Endothelial cell of umbilical vein (primary cell): Measurements from ENCODE around the gene PHF3. TPM values are rescaled to one million over a fixed set of nuclear protein-coding genes. Genes with fewer than 3 reads are reported as not detected.

Experiments used
- BruUV-seq: library from RNA; stranded (reverse); fragments of 400-500 nt; replicated peaks from 2 replicates; lab custom pipeline; 2021; lab: Mats Ljungman, UMichigan
- CTCF ChIA-PET: fragments of 300-600, 350-600 bp; sonication (Branson Sonifier 250); formaldehyde crosslinking; loops from one replicate; lab custom pipeline; 2021; ENCODE audit warnings: antibody characterized with exemption, inconsistent platforms; lab: Charles Lee
- POLR2A ChIA-PET: fragments of 300-600, 350-600 bp; sonication (Branson Sonifier 250); formaldehyde crosslinking; loops from one replicate; lab custom pipeline; 2021; ENCODE audit warnings: antibody characterized with exemption, inconsistent platforms; lab: Charles Lee
- DNase-seq: peaks from one replicate; pipeline ENCODE4 v3.0.0-alpha.2; 2011; ENCODE audit warnings: low read depth, low spot score
- FAIRE-seq: peaks from 2 replicates; lab custom pipeline; 2011; peaks lifted over from hg19 to GRCh38; lab: Jason Lieb, UNC
- H2AFZ ChIP-seq: 2 replicates; pipeline ENCODE4 v1.6.0; 2012; ENCODE audit warnings: low read depth, low read length, control low read depth, inconsistent platforms
- H3K27ac ChIP-seq: 2 replicates; pipeline ENCODE4 v1.5.1; 2011; ENCODE audit warnings: low read depth, mild to moderate bottlenecking, control low read depth, low read length, moderate library complexity; ENCODE audit not compliant: insufficient read depth
- H3K27me3 ChIP-seq, 2 experiments: 2 replicates each; pipeline versions ENCODE4 v1.6.0 to v1.6.1; 2011; ENCODE audit warnings: low read length in 2 of 2, mixed read lengths in 1 of 2; ENCODE audit not compliant: control insufficient read depth in 2 of 2, insufficient read depth in 2 of 2
- H3K36me3 ChIP-seq, 2 experiments: 2 replicates in 1 of 2; 3 replicates in 1 of 2; pipeline ENCODE4 v1.5.1; 2011; ENCODE audit warnings: low read length in 2 of 2, mild to moderate bottlenecking in 1 of 2, moderate library complexity in 1 of 2; ENCODE audit not compliant: control insufficient read depth in 2 of 2, insufficient read depth in 2 of 2; ENCODE audit errors: extremely low read depth in 1 of 2
- H3K4me1 ChIP-seq: 3 replicates; pipeline ENCODE4 v1.5.1; 2011; ENCODE audit warnings: mild to moderate bottlenecking, low read length; ENCODE audit not compliant: control insufficient read depth, insufficient read depth; ENCODE audit errors: extremely low read depth
- H3K4me2 ChIP-seq: 2 replicates; pipeline ENCODE4 v1.6.1; 2011; ENCODE audit warnings: low read length, control low read depth, mixed read lengths; ENCODE audit not compliant: insufficient read depth
- H3K4me3 ChIP-seq, 3 experiments: fragments of 200-600 bp in 1 of 3; sonication (generic), shearing (Covaris generic) in 1 of 3; replicated peaks in 1 of 3; 2 replicates each; pipeline ENCODE4 v1.5.1; 2011 to 2016; ENCODE audit warnings: control low read depth in 3 of 3, low read length in 3 of 3, mild to moderate bottlenecking in 2 of 3, inconsistent platforms in 1 of 3, low read depth in 1 of 3, moderate library complexity in 1 of 3; ENCODE audit not compliant: insufficient read depth in 1 of 3
- H3K79me2 ChIP-seq: 2 replicates; pipeline ENCODE4 v1.6.0; 2012; ENCODE audit warnings: low read length, inconsistent platforms; ENCODE audit not compliant: control insufficient read depth, insufficient read depth
- H3K9ac ChIP-seq: replicated peaks from 2 replicates; pipeline ENCODE3; 2011; ENCODE audit warnings: low read length, control low read depth; ENCODE audit not compliant: insufficient read depth; ENCODE audit errors: extremely low read depth
- H3K9me1 ChIP-seq: replicated peaks from 3 replicates; pipeline ENCODE4 v1.6.0; 2011; ENCODE audit warnings: mild to moderate bottlenecking, low read length; ENCODE audit not compliant: control insufficient read depth, insufficient read depth; ENCODE audit errors: extremely low read depth
- H3K9me3 ChIP-seq: replicated peaks from 2 replicates; pipeline ENCODE4 v1.5.1; 2012; ENCODE audit warnings: low read length, inconsistent platforms; ENCODE audit not compliant: control insufficient read depth, insufficient read depth
- H4K20me1 ChIP-seq: replicated peaks from 2 replicates; pipeline ENCODE3; 2011; ENCODE audit warnings: mild to moderate bottlenecking, low read length; ENCODE audit not compliant: control insufficient read depth, insufficient read depth; ENCODE audit errors: extremely low read depth
- CTCF ChIP-seq, 2 donors: IDR thresholded peaks; 1 replicate in 1 of 2; 2 replicates in 1 of 2; pipeline ENCODE4 v1.5.1; 2011; ENCODE audit warnings: low read length in 2 of 2, mild to moderate bottlenecking in 2 of 2, moderate library complexity in 2 of 2, control low read depth in 1 of 2, inconsistent platforms in 1 of 2, low read depth in 1 of 2; ENCODE audit not compliant: insufficient read depth in 1 of 2; ENCODE audit errors: extremely low read depth in 1 of 2
- EZH2 ChIP-seq: IDR thresholded peaks from 2 replicates; pipeline ENCODE4 v1.6.1; 2012; ENCODE audit warnings: borderline replicate concordance, low read depth, mild to moderate bottlenecking, moderate library complexity, low read length, inconsistent platforms; ENCODE audit not compliant: severe bottlenecking
- FOS ChIP-seq: IDR thresholded peaks from 2 replicates; pipeline ENCODE4 v1.6.1; 2011; ENCODE audit warnings: mild to moderate bottlenecking, low read length, moderate library complexity, borderline replicate concordance; ENCODE audit not compliant: insufficient read depth
- GATA2 ChIP-seq: IDR thresholded peaks from 2 replicates; pipeline ENCODE4 v1.7.0; 2011; ENCODE audit warnings: low read depth, mild to moderate bottlenecking, moderate library complexity, mixed read lengths, low read length; ENCODE audit not compliant: insufficient read length, insufficient read depth
- JUN ChIP-seq: IDR thresholded peaks from 2 replicates; pipeline ENCODE4 v1.6.1; 2011; ENCODE audit warnings: borderline replicate concordance, low read depth; ENCODE audit not compliant: insufficient read length, insufficient read depth
- MYC ChIP-seq: IDR thresholded peaks from one replicate; pipeline ENCODE4 v1.6.1; 2011; ENCODE audit warnings: mild to moderate bottlenecking, low read depth, low read length
- POLR2A ChIP-seq: IDR thresholded peaks from 2 replicates; pipeline ENCODE4 v1.6.1; 2012; ENCODE audit warnings: low read depth, mild to moderate bottlenecking, control low read depth, low read length
- POLR2AphosphoS5 ChIP-seq: IDR thresholded peaks from 2 replicates; pipeline ENCODE4 v1.6.1; 2012; ENCODE audit warnings: low read depth, mild to moderate bottlenecking, control low read depth, low read length, moderate library complexity; ENCODE audit not compliant: insufficient read depth
- dilution Hi-C: fragments of 300-500 bp; cut with MboI; formaldehyde crosslinking; loops from one replicate; pipeline ENCODE4 v1.15.0; 2019; ENCODE audit warnings: low sequenced_read_pairs; ENCODE audit not compliant: extremely low pct_ligation_motif_present
- intact Hi-C: fragments of 100-400 bp; cut with micrococcal nuclease; formaldehyde crosslinking; loops from one replicate; pipeline ENCODE4 v1.10.0; 2022
- polyA plus RNA-seq, 4 experiments: library from polyadenylated mRNA; depleted of rRNA in 3 of 4; stranded (reverse) in 3 of 4; unstranded in 1 of 4; fragments of >200 nt; gene quantifications; 2 replicates each; pipeline versions ENCODE4 v1.2.1 to v1.2.3, GENCODE V29; 2011 to 2012; ENCODE audit warnings: missing spikeins in 1 of 4
- total RNA-seq: library from RNA; stranded (reverse); gene quantifications from 2 replicates; pipeline ENCODE4 v1.2.3, GENCODE V29; 2021
- TF ChIP-seq, protein P1 (sequence below): IDR thresholded peaks from 2 replicates; pipeline ENCODE4 v1.6.1; 2011; ENCODE audit not compliant: insufficient read depth, insufficient read length

The PHF3 gene
- total and polyA plus RNA-seq, 2 donors (not counting 3 experiments of a cell fraction or from before 2014, with no cell fraction given), result 4.6 to 29.6 TPM

DNA sequence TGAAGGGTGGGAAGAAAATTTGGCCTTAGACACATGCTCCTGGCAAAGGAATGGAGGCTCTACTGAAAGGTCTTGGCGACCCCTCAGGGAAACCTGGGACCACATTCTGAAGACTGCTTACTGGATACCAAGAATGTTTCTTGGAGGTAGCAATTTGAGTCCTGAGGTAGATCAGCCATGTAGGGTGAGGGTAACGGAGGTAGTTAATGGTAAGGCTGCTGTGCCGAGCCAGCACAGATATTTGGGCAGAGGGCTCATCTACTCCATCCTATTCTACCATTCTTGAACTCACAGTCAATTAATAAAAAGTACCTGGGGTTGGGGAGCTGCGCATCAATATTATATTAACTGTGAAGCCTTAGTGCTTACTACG, 401 bp upstream of the PHF3 start:
- peaks cover 7% of the 10 kb centered on the region for H4K20me1 ChIP-seq
- no peak for DNase-seq
- peak overlapping the region; percentile 24 to 96 (median 75) for H3K4me3 ChIP-seq
- no peaks in the 10 kb centered on the region for H3K9me1 ChIP-seq
- H3K27me3 ChIP-seq, result peaks cover 12 to 17% of the 10 kb centered on the region in 2 experiments
- TSS peak; percentile 28 for BruUV-seq
- no peak overlapping the region for H3K27ac ChIP-seq
- dilution Hi-C loops, result no loop called here
- H3K9me3 ChIP-seq, result no peaks in the 10 kb centered on the region
- H3K36me3 ChIP-seq, result no peaks in the 10 kb centered on the region
- intact Hi-C loops, result loop anchor here (1.0 to 5.0 kb wide), 4 partner anchors 36 to 97 kb away; no protein-coding TSS in a partner anchor
- peaks cover 41% of the 10 kb centered on the region for H3K79me2 ChIP-seq
- H3K4me1 ChIP-seq, result peaks cover 14% of the 10 kb centered on the region
- H3K9ac ChIP-seq, result peak overlapping the region; percentile 6
- FAIRE-seq, result no peak
- ChIA-PET POLR2A (interaction anchor here (0.8 to 1.7 kb wide), 2 partner anchors 28 to 62 kb away, joined by 3 read pairs; no protein-coding TSS in a partner anchor), CTCF (interaction anchor here (0.9 to 4.7 kb wide), 12 partner anchors 8 to 283 kb away, joined by 3 to 42 read pairs (median 4); no protein-coding TSS in a partner anchor)
- no peak for TF ChIP-seq POLR2AphosphoS5
- TF ChIP-seq GATA2, result no peak
- no peak for TF ChIP-seq CTCF (IDR thresholded peaks at IDR 0.05; ENCODE audit: extremely low read depth in 1 of 2, insufficient read depth in 1 of 2, low read depth in 1 of 2, low read length in 2 of 2)
- no peak for TF ChIP-seq POLR2A
- no peak for TF ChIP-seq JUN
- TF ChIP-seq EZH2, result no peak
- TF ChIP-seq FOS, result no peak
- TF ChIP-seq, protein P1, sequence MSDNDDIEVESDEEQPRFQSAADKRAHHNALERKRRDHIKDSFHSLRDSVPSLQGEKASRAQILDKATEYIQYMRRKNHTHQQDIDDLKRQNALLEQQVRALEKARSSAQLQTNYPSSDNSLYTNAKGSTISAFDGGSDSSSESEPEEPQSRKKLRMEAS, result no peak
- TF ChIP-seq MYC, result no peak
- peak overlapping the region; percentile 93 for H2AFZ ChIP-seq
- peak overlapping the region; percentile 71 for H3K4me2 ChIP-seq
